ENCODE measurements around the gene CD4. TPM values are rescaled to one million over a fixed set of nuclear protein-coding genes. Genes with fewer than 3 reads are reported as not detected.

CD4 gene
- total RNA-seq, 1 experiment from 2014 or later, result 0.42 TPM

DNA sequence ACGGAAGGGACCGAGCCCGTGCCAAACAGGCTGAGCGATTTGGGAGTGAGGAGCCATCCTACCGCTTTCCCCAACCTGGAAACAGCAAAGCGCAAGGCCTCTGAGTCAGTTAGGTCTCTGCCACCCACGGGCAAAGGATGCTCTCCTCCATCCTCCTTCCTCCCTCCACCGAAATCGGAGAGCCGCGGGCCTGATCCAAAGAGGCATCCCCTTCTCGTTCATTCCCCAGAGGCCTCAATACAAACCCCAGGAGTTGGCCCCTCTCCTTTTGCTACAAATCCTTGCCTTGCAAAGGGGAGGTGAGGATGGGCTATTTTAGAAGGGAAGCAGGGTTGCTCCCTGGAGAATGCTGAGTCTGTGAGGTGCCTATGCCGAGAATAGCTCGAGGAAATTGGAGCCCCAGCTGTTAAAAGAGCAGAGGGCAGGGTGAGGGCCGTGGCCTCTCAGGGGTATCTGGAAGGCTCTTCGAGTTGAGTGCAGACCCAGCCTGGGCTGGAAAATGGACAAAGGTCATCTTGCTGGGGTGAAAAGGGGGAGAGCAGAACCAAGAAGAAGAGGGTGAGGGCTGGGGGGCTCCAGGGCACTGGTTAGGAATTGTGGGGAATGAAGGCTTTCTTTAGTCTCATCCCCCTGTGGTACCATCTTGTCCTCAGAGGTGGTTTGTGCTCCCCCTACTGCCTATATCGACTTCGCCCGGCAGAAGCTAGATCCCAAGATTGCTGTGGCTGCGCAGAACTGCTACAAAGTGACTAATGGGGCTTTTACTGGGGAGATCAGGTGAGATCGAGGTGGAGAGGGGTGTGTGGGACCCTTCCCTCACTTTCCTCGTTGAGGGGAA lies 79.1 kb downstream of the CD4 start:
- Histone ChIP-seq H3K9me3 (ENCODE audit: control insufficient read depth in 1 of 2, insufficient read depth in 1 of 2, low read depth in 1 of 2, low read length in 2 of 2) (no peaks in the 10 kb centered on the region), H3K27ac (ENCODE audit: low read depth, low read length) (peak overlapping the region; percentile 96), H2AFZ (ENCODE audit: low read depth, low read length, poor library complexity, severe bottlenecking) (no peak overlapping the region), H3K79me2 (ENCODE audit: insufficient read depth, low read length) (peaks cover 57% of the 10 kb centered on the region), H3K36me3 (ENCODE audit: control insufficient read depth in 1 of 2, insufficient read depth in 2 of 2, low read length in 2 of 2) (peaks cover 15 to 42% of the 10 kb centered on the region in 2 experiments; a peak in 3 of 4 replicates), H3K27me3 (ENCODE audit: insufficient read depth, low read length) (no peaks in the 10 kb centered on the region), H3K4me2 (ENCODE audit: low read length) (peak overlapping the region; percentile 92), H3K4me1 (ENCODE audit: control insufficient read depth in 1 of 2, insufficient read depth in 2 of 2, low read length in 2 of 2) (peaks cover 33 to 62% of the 10 kb centered on the region in 2 experiments), H3K9ac (ENCODE audit: low read length) (peak overlapping the region; percentile 99), H4K20me1 (ENCODE audit: insufficient read depth) (peaks cover 12% of the 10 kb centered on the region; the same call in 1 of the 2 replicates), H3K4me3 (replicated peaks in 1 of 2; ENCODE audit: low read depth in 1 of 2, low read length in 2 of 2) (peak overlapping the region; percentile 97 to 99), H3K9me2 (ENCODE audit: insufficient read depth) (no peaks in the 10 kb centered on the region)
- POLR2A ChIA-PET, result interaction anchor here (0.9 to 10.9 kb wide), 15 partner anchors 9 to 240 kb away, joined by 3 to 186 read pairs (median 8); partner anchors contain the start of genes C12orf57, CDCA3, MLF2 and P3H3
- RAD21 ChIA-PET (ENCODE audit: low non-redundant PET in 1 of 2, low total read pairs in 2 of 2, uncharacterized antibody in 2 of 2, unreplicated experiment in 2 of 2), result interaction anchor here in 1 of 2 experiments (0.5 to 1.3 kb wide), 2 partner anchors 78 to 79 kb away, joined by 4 read pairs; no protein-coding TSS in a partner anchor
- CTCF ChIA-PET, result interaction anchor here (1.0 to 2.9 kb wide), 10 partner anchors 17 to 244 kb away, joined by 3 to 26 read pairs (median 7); partner anchors contain the start of genes C12orf57, C1RL, CDCA3 and MLF2
- TF ChIP-seq CTCF (IDR thresholded peaks at IDR 0.05 in 2 of 3, conservative IDR thresholded peaks at IDR 0.05 in 1 of 3; ENCODE audit: borderline replicate concordance in 1 of 3, insufficient read depth in 1 of 3, low read depth in 2 of 3, low read length in 2 of 3) (peak in 2 of 3 experiments; percentile 25; a peak in 2 of 6 replicates), YY1 (IDR thresholded peaks at IDR 0.05; ENCODE audit: extremely low read depth, insufficient replicate concordance, low read depth, low read length) (no peak), RAD21 (IDR thresholded peaks at IDR 0.05; ENCODE audit: low read depth) (no peak), SIN3A (IDR thresholded peaks at IDR 0.05; ENCODE audit: low read depth) (no peak), EZH2 (IDR thresholded peaks at IDR 0.05) (no peak), JUND (IDR thresholded peaks at IDR 0.05) (no peak)
- TSS peak; percentile 57 for BruUV-seq (replicated peaks)
- no peak for ATAC-seq
- no peak for DNase-seq (ENCODE audit: low read depth, low spot score)
- intact Hi-C loops (cut with micrococcal nuclease), result loop anchor here (1.0 kb wide), 1 partner anchor 76 kb away; the partner anchor contains the start of gene C12orf57
